ENCODE data around the gene OLFM1. TPM values are rescaled to one million over a fixed set of nuclear protein-coding genes. Genes with fewer than 3 reads are reported as not detected.
A peak's percentile ranks its signal among the peaks of the same experiment; 100 is the strongest.

Gene OLFM1
- total and polyA plus RNA-seq, 5 donors from 2014 or later, result not detected

DNA sequence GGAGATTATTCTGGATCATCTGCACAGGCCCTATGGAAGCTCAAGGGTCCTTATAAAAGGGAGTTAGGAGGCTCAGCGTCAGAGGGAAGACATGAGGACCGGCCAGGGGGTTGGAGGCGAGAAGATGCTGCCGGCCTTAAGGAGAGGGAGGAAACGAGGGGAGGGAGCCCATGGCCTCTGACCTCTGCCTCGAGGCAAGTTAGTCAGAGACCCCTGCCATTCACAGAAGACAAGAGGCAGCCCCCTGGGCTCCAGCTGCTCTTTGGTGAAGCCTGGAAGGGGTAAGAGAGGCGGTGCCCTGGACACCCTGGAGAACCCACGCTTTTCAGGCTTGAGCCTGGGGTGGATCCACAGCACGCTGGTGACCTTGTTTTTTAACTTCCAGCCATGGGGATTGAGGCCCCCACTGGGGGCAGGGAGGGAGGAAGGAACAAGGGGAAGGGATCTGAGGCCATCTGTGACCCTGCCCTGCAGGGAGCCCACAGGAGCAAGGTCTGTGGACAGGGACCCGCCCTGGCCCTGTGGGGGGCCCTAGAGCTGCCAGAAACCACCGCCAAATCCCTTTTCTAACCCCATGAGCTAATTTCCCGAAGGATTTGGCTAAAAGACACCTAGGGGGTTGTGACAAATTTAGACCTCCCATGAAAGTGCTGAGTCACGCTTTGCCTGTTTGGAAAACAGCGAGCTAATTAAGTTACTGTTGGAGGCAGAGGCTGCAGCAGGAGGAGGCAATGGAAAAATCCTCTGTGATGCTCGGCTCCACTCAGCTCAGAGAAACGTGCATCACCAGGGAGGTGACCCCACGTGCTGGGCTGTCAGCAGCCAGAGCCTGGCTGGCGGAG, 49.7 kb downstream of the OLFM1 start:
- Mint-ChIP-seq H3K4me1 (no peaks in the 10 kb centered on the region), H3K36me3 (no peaks in the 10 kb centered on the region), H3K27ac (no peak overlapping the region), H3K27me3 (peaks cover 5% of the 10 kb centered on the region), H3K4me3 (no peak overlapping the region), H3K9me3 (peaks cover 0 to 2% (median 0%) of the 10 kb centered on the region in 7 donors)
- no peak overlapping the region for H3K4me3 ChIP-seq (ENCODE audit: low read depth, low read length)
- ATAC-seq (ENCODE audit: low read depth in 2 of 2) (no peak), DNase-seq (no peak)
- H3K27me3 ChIP-seq (ENCODE audit: control insufficient read depth, insufficient read depth, low read length), result no peaks in the 10 kb centered on the region
- no peaks in the 10 kb centered on the region for H3K4me1 ChIP-seq (ENCODE audit: control insufficient read depth, insufficient read depth, low read length, poor library complexity, severe bottlenecking)
- H3K27ac ChIP-seq (ENCODE audit: insufficient read depth, low read length, poor library complexity, severe bottlenecking), result no peak overlapping the region
- H3K9me3 ChIP-seq (ENCODE audit: control insufficient read depth in 2 of 2, low read length in 2 of 2), result no peaks in the 10 kb centered on the region
- H3K36me3 ChIP-seq (ENCODE audit: control insufficient read depth, insufficient read depth, low read length), result no peaks in the 10 kb centered on the region

DNA sequence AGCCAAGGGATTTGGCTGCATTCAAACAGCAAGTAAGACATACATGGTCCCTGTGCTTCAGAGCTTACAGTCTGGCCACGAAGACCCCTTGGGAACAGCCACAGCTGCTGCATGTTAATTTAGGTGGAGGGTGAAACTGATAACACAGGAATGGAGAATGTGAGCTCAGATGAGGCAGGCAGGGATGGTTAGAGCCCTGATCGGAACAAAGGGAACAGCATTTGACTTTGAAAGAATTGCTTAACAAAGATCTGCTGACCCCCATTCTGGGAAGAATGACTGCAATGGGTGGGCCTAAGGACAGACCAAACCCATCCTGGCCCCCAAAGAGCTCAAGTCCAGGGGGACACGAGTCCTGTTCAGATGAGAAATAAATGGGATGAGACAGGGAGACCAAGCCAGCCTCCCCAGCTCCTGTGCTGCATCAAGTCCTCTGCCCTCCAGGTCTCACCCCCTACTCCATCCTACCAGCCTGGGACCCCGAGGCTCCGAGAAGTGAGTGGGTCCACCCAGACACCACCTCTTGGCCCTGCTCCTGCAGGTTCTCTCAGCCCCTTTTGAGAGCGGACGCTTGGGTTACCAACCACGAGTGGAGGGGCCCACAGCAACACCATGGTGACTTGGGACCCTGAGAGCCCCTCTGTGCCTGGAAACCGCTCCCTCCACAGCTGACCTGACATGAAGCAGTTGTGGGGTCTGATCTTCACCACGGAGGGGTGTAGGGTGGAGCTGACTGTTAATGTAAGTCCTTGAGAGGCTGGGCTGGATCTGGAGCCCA, 50.8 kb downstream of the OLFM1 start:
- no peak for DNase-seq
- H3K27me3 Mint-ChIP-seq, result no peaks in the 10 kb centered on the region
- no peaks in the 10 kb centered on the region for H3K4me1 Mint-ChIP-seq
- H3K9me3 ChIP-seq (ENCODE audit: control insufficient read depth in 2 of 2, low read length in 2 of 2), result no peaks in the 10 kb centered on the region
- H3K27ac ChIP-seq (ENCODE audit: insufficient read depth, low read length, poor library complexity, severe bottlenecking), result no peak overlapping the region
- no peaks in the 10 kb centered on the region for H3K27me3 ChIP-seq (ENCODE audit: control insufficient read depth, insufficient read depth, low read length)
- no peak overlapping the region for H3K4me3 Mint-ChIP-seq
- no peaks in the 10 kb centered on the region for H3K4me1 ChIP-seq (ENCODE audit: control insufficient read depth, insufficient read depth, low read length, poor library complexity, severe bottlenecking)
- no peak for ATAC-seq (ENCODE audit: low read depth in 2 of 2)
- H3K36me3 ChIP-seq (ENCODE audit: control insufficient read depth, insufficient read depth, low read length), result no peaks in the 10 kb centered on the region
- no peaks in the 10 kb centered on the region for H3K36me3 Mint-ChIP-seq
- peaks cover 0 to 2% (median 0%) of the 10 kb centered on the region in 7 donors for H3K9me3 Mint-ChIP-seq
- no peak overlapping the region for H3K4me3 ChIP-seq (ENCODE audit: low read depth, low read length)
- no peak overlapping the region for H3K27ac Mint-ChIP-seq

DNA sequence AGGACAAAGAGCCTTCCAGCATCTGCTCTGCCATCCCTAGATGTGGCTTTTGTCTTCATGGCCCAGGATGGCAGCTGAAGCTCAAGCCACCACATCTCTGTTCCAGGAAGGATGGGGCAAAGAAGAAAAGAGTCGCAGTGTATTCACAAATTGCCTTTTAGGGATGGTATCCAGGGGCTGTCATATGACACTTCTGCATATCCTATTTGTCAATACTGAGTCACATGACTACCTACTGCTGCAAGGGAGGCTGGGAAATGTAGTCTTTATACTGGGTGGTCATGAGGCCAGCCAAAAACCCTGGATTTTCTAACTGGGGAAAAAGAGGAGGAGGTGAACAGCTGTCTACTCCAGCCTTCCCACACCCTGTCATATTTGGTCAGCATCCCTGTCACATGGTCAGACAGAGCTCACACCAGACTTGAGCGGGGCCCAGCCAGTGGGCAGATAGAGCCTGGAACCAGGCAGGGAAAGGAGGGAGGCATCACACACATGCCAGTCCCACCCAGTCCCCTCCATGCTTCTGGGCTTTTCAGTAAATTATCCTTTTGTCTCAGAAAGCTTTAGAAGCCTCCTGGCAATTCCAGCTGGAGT, 52.0 kb downstream of the OLFM1 start:
- Histone ChIP-seq H3K27ac (ENCODE audit: insufficient read depth, low read length, poor library complexity, severe bottlenecking) (no peak overlapping the region), H3K36me3 (ENCODE audit: control insufficient read depth, insufficient read depth, low read length) (no peaks in the 10 kb centered on the region), H3K4me1 (ENCODE audit: control insufficient read depth, insufficient read depth, low read length, poor library complexity, severe bottlenecking) (no peaks in the 10 kb centered on the region), H3K27me3 (ENCODE audit: control insufficient read depth, insufficient read depth, low read length) (no peaks in the 10 kb centered on the region), H3K4me3 (ENCODE audit: low read depth, low read length) (no peak overlapping the region), H3K9me3 (ENCODE audit: control insufficient read depth in 2 of 2, low read length in 2 of 2) (no peaks in the 10 kb centered on the region)
- no peaks in the 10 kb centered on the region for H3K27me3 Mint-ChIP-seq
- H3K27ac Mint-ChIP-seq, result no peak overlapping the region
- H3K36me3 Mint-ChIP-seq, result no peaks in the 10 kb centered on the region
- H3K4me3 Mint-ChIP-seq, result no peak overlapping the region
- ATAC-seq (ENCODE audit: low read depth in 2 of 2) (no peak), DNase-seq (no peak)
- peaks cover 0 to 8% (median 0%) of the 10 kb centered on the region in 7 donors for H3K9me3 Mint-ChIP-seq
- H3K4me1 Mint-ChIP-seq, result no peaks in the 10 kb centered on the region

DNA sequence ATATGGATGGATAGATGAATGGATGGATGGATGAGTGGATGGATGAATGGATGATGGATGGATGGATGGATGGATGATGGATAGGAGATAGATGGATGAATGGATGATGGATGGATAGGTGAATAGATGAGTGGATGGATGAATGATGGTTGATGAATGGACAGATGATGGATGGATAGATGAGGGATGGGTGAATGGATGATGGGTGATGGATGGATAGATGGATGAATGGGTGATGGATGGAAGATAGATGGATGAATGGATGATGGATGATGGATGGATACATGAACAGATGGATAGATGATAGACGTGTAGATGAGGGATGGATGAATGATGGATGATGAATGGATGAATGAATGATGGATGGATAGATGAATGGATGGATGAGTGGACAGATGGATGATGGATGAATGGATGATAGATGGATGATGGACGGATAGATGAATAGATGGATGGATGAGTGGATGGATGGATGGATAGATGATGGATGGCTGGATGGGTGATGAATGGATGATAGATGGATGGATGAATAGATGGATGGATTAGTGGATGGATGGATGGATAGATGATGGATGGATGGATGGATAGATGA, 53.8 kb downstream of the OLFM1 start:
- Mint-ChIP-seq H3K9me3 (peaks cover 0 to 8% (median 0%) of the 10 kb centered on the region in 7 donors), H3K27ac (no peak overlapping the region), H3K27me3 (no peaks in the 10 kb centered on the region), H3K4me1 (no peaks in the 10 kb centered on the region), H3K36me3 (no peaks in the 10 kb centered on the region), H3K4me3 (no peak overlapping the region)
- Histone ChIP-seq H3K27ac (ENCODE audit: insufficient read depth, low read length, poor library complexity, severe bottlenecking) (no peak overlapping the region), H3K27me3 (ENCODE audit: control insufficient read depth, insufficient read depth, low read length) (no peaks in the 10 kb centered on the region), H3K4me1 (ENCODE audit: control insufficient read depth, insufficient read depth, low read length, poor library complexity, severe bottlenecking) (no peaks in the 10 kb centered on the region), H3K36me3 (ENCODE audit: control insufficient read depth, insufficient read depth, low read length) (no peaks in the 10 kb centered on the region), H3K9me3 (ENCODE audit: control insufficient read depth in 2 of 2, low read length in 2 of 2) (no peaks in the 10 kb centered on the region), H3K4me3 (ENCODE audit: low read depth, low read length) (no peak overlapping the region)
- DNase-seq, result no peak
- no peak for ATAC-seq (ENCODE audit: low read depth in 2 of 2)

DNA sequence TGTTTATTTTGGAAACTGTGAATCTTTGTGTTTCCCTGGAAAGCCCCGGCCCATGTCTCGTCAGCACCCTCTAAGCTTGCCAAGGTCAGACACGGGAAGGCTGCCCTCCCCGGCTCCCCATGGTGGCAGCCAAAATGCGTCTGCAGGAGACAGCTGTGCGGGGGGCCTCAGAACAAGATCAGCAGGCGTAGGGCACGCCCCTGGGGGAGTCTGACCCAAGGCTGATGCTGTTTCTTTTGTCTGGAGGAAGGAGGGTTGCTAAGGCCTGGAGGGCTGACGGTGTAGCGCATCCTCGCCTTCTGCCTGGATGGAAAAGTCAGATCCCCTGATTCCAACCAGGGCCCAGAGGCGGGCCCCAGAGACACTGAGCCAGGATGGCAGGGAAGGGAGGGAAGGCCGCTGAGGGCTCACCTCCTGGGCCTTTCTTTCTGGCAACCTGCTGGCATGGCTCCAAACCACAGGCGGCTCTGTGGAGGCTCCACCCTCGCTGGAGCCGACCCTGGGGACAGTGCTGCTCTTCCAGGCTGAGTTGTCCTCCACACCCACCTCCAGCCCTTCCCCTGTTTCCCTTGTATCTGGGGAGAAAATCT, 57.2 kb downstream of the OLFM1 start:
- no peak overlapping the region for H3K27ac Mint-ChIP-seq
- no peaks in the 10 kb centered on the region for H3K4me1 Mint-ChIP-seq
- Histone ChIP-seq H3K4me1 (ENCODE audit: control insufficient read depth, insufficient read depth, low read length, poor library complexity, severe bottlenecking) (no peaks in the 10 kb centered on the region), H3K9me3 (ENCODE audit: control insufficient read depth in 2 of 2, low read length in 2 of 2) (no peaks in the 10 kb centered on the region), H3K27me3 (ENCODE audit: control insufficient read depth, insufficient read depth, low read length) (no peaks in the 10 kb centered on the region), H3K27ac (ENCODE audit: insufficient read depth, low read length, poor library complexity, severe bottlenecking) (no peak overlapping the region), H3K36me3 (ENCODE audit: control insufficient read depth, insufficient read depth, low read length) (no peaks in the 10 kb centered on the region), H3K4me3 (ENCODE audit: low read depth, low read length) (no peak overlapping the region)
- DNase-seq (no peak), ATAC-seq (ENCODE audit: low read depth in 2 of 2) (no peak)
- peaks cover 0 to 8% (median 0%) of the 10 kb centered on the region in 7 donors for H3K9me3 Mint-ChIP-seq
- no peaks in the 10 kb centered on the region for H3K36me3 Mint-ChIP-seq
- no peak overlapping the region for H3K4me3 Mint-ChIP-seq
- no peaks in the 10 kb centered on the region for H3K27me3 Mint-ChIP-seq

DNA sequence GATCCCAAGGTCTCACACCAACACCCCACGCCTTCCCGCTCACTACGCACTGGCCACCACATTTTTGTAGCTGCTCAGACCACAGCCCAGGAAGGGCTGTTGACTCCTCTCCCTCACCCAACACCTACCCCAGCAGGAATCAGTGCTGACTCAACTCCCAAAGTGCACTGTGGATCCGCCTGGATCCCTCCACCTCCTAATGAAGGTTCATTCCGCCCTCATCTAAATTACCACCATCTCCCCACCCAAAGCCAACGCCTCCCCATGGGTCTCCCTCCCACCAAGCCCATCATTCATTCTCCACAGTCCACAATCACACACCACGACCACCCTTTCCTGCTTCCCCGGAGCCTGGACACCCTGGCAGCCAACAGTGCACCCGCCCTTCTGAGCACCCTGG, 57.8 kb downstream of the OLFM1 start:
- Histone ChIP-seq H3K27me3 (ENCODE audit: control insufficient read depth, insufficient read depth, low read length) (no peaks in the 10 kb centered on the region), H3K27ac (ENCODE audit: insufficient read depth, low read length, poor library complexity, severe bottlenecking) (no peak overlapping the region), H3K4me1 (ENCODE audit: control insufficient read depth, insufficient read depth, low read length, poor library complexity, severe bottlenecking) (no peaks in the 10 kb centered on the region), H3K36me3 (ENCODE audit: control insufficient read depth, insufficient read depth, low read length) (no peaks in the 10 kb centered on the region), H3K4me3 (ENCODE audit: low read depth, low read length) (no peak overlapping the region), H3K9me3 (ENCODE audit: control insufficient read depth in 2 of 2, low read length in 2 of 2) (no peaks in the 10 kb centered on the region)
- no peak overlapping the region for H3K4me3 Mint-ChIP-seq
- no peaks in the 10 kb centered on the region for H3K27me3 Mint-ChIP-seq
- H3K9me3 Mint-ChIP-seq, result peaks cover 0 to 8% (median under 1%) of the 10 kb centered on the region in 7 donors
- no peak for ATAC-seq (ENCODE audit: low read depth in 2 of 2)
- H3K27ac Mint-ChIP-seq, result no peak overlapping the region
- H3K36me3 Mint-ChIP-seq, result no peaks in the 10 kb centered on the region
- no peaks in the 10 kb centered on the region for H3K4me1 Mint-ChIP-seq
- DNase-seq, result no peak

DNA sequence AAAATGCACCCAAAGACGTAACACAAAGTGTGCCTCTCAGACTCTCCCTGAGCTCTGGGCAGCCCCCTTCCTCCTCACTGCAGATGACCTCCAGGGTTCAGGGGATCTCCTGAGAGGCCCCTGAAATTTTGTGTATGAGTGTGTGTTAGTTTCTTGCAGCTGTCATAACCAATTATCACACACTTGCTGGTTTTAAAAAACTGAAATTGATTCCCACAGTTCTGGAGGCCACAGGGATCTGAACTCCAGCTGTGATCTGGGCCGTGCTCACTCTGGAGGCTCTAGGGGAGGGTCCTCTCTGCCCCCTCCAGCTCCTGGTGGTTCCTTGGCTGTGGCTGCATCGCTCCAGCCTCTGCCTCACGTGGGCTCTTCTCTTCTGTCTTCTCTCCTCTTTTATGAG, 58.8 kb downstream of the OLFM1 start:
- no peaks in the 10 kb centered on the region for H3K27me3 ChIP-seq (ENCODE audit: control insufficient read depth, insufficient read depth, low read length)
- H3K9me3 Mint-ChIP-seq, result peaks cover 0 to 6% (median 2%) of the 10 kb centered on the region in 7 donors
- no peak overlapping the region for H3K4me3 ChIP-seq (ENCODE audit: low read depth, low read length)
- H3K4me1 ChIP-seq (ENCODE audit: control insufficient read depth, insufficient read depth, low read length, poor library complexity, severe bottlenecking), result no peaks in the 10 kb centered on the region
- no peaks in the 10 kb centered on the region for H3K27me3 Mint-ChIP-seq
- no peaks in the 10 kb centered on the region for H3K36me3 Mint-ChIP-seq
- ATAC-seq (ENCODE audit: low read depth in 2 of 2) (no peak), DNase-seq (no peak)
- H3K4me1 Mint-ChIP-seq, result no peaks in the 10 kb centered on the region
- H3K27ac Mint-ChIP-seq, result peak overlapping the region in 1 of 3 donors; percentile 33
- H3K4me3 Mint-ChIP-seq, result no peak overlapping the region
- H3K9me3 ChIP-seq (ENCODE audit: control insufficient read depth in 2 of 2, low read length in 2 of 2), result no peaks in the 10 kb centered on the region
- H3K36me3 ChIP-seq (ENCODE audit: control insufficient read depth, insufficient read depth, low read length), result no peaks in the 10 kb centered on the region
- H3K27ac ChIP-seq (ENCODE audit: insufficient read depth, low read length, poor library complexity, severe bottlenecking), result no peak overlapping the region

All from CD4-positive, CD25-positive, alpha-beta regulatory T cell (primary cell).